Immature natural killer cell (primary cell): Measurements from ENCODE around the gene NEK8. TPM values are rescaled to one million over a fixed set of nuclear protein-coding genes. Genes with fewer than 3 reads are reported as not detected.

Experiments used
- DNase-seq, 3 donors: peaks; one replicate each; pipeline ENCODE4 v3.0.0; 2022; ENCODE audit warnings: mixed read lengths in 1 of 3
- H3K27ac Mint-ChIP-seq, 6 donors: one replicate each; pipeline ENCODE4 v1.8.0; 2020; ENCODE audit warnings: mixed read lengths in 6 of 6, mild to moderate bottlenecking in 5 of 6, inconsistent platforms in 4 of 6, moderate library complexity in 3 of 6
- H3K27me3 Mint-ChIP-seq, 3 donors: one replicate each; pipeline ENCODE4 v1.8.0; 2020 to 2021; ENCODE audit warnings: low read depth in 3 of 3, mild to moderate bottlenecking in 3 of 3, mixed read lengths in 3 of 3, moderate library complexity in 3 of 3, inconsistent platforms in 1 of 3
- H3K36me3 Mint-ChIP-seq, 3 donors: one replicate each; pipeline ENCODE4 v1.8.0; 2020; ENCODE audit warnings: mixed read lengths in 3 of 3, inconsistent platforms in 2 of 3, mild to moderate bottlenecking in 2 of 3
- H3K4me1 Mint-ChIP-seq, 2 donors: one replicate each; pipeline ENCODE4 v1.8.0; 2020; ENCODE audit warnings: inconsistent platforms in 2 of 2, mild to moderate bottlenecking in 2 of 2, mixed read lengths in 2 of 2, moderate library complexity in 1 of 2
- H3K4me3 Mint-ChIP-seq, 5 donors: one replicate each; pipeline ENCODE4 v1.8.0; 2020; ENCODE audit warnings: mild to moderate bottlenecking in 5 of 5, mixed read lengths in 5 of 5, inconsistent platforms in 3 of 5, moderate library complexity in 3 of 5
- H3K9me3 Mint-ChIP-seq, 6 donors: one replicate each; pipeline ENCODE4 v1.8.0; 2020; ENCODE audit warnings: mild to moderate bottlenecking in 6 of 6, mixed read lengths in 6 of 6, inconsistent platforms in 4 of 6, moderate library complexity in 3 of 6
- polyA plus RNA-seq, 3 donors: library from polyadenylated mRNA; unstranded; fragments of 300-500 nt; fragmentation: Illumina TruSeq; gene quantifications; one replicate each; pipeline ENCODE4 v1.2.3, GENCODE V29; 2021

Gene NEK8
- polyA plus RNA-seq: 1 to 10 TPM; 1.7 to 4.2 (median 3.6) TPM

GRCh38 chr17:28728364-28729200, at the start of gene NEK8:
Gene NEK8 (plus strand): TSS chr17:28728788. CDS start chr17:28728814, 26 bp downstream.
- peak; percentile 96 to 97 (median 97) for DNase-seq
- H3K27ac Mint-ChIP-seq: peak within 1 kb of the TSS; percentile 93 to 98 (median 97)
- H3K36me3 Mint-ChIP-seq: peaks cover 4 to 14% (median 8%) of the 10 kb centered on the region in 3 donors
- H3K9me3 Mint-ChIP-seq: no peaks in the 10 kb centered on the region
- peaks cover 38 to 46% of the 10 kb centered on the region in 2 donors for H3K4me1 Mint-ChIP-seq
- H3K4me3 Mint-ChIP-seq: peak within 1 kb of the TSS; percentile 93 to 98 (median 94)
- peaks cover 7 to 10% (median 10%) of the 10 kb centered on the region in 3 donors for H3K27me3 Mint-ChIP-seq

- no peaks in the 10 kb centered on the region for H3K27me3 Mint-ChIP-seq
- no peaks in the 10 kb centered on the region for H3K4me1 Mint-ChIP-seq
- no peak for DNase-seq
- peaks cover 19 to 59% (median 30%) of the 10 kb centered on the region in 3 donors for H3K36me3 Mint-ChIP-seq
- no peak overlapping the region for H3K27ac Mint-ChIP-seq
- H3K4me3 Mint-ChIP-seq: no peak overlapping the region
- H3K9me3 Mint-ChIP-seq: no peaks in the 10 kb centered on the region
Measured at GRCh38 chr17:28682655-28683054, 45.9 kb upstream of the NEK8 start.

- H3K27me3 Mint-ChIP-seq: no peaks in the 10 kb centered on the region
- H3K27ac Mint-ChIP-seq: no peak overlapping the region
- H3K4me3 Mint-ChIP-seq: no peak overlapping the region
- no peaks in the 10 kb centered on the region for H3K4me1 Mint-ChIP-seq
- H3K9me3 Mint-ChIP-seq: no peaks in the 10 kb centered on the region
- DNase-seq: no peak
- H3K36me3 Mint-ChIP-seq: peaks cover 36 to 69% (median 41%) of the 10 kb centered on the region in 3 donors
Measured at GRCh38 chr17:28684963-28685362, 43.6 kb upstream of the NEK8 start.

- no peaks in the 10 kb centered on the region for H3K27me3 Mint-ChIP-seq
- H3K27ac Mint-ChIP-seq: peak overlapping the region in 1 of 6 donors; percentile 64
- H3K9me3 Mint-ChIP-seq: no peaks in the 10 kb centered on the region
- DNase-seq: no peak
- no peak overlapping the region for H3K4me3 Mint-ChIP-seq
- no peaks in the 10 kb centered on the region for H3K4me1 Mint-ChIP-seq
- H3K36me3 Mint-ChIP-seq: peaks cover 39 to 73% (median 44%) of the 10 kb centered on the region in 3 donors
Measured at GRCh38 chr17:28685366-28685765, 43.2 kb upstream of the NEK8 start.

- Mint-ChIP-seq H3K27me3 (no peaks in the 10 kb centered on the region), H3K4me1 (no peaks in the 10 kb centered on the region), H3K4me3 (no peak overlapping the region), H3K27ac (peak overlapping the region in 1 of 6 donors; percentile 24), H3K36me3 (peaks cover 39 to 73% (median 44%) of the 10 kb centered on the region in 3 donors), H3K9me3 (no peaks in the 10 kb centered on the region)
- DNase-seq: no peak
Measured at GRCh38 chr17:28686296-28686695, 42.3 kb upstream of the NEK8 start.

GRCh38 chr17:28688481-28688880, 40.1 kb upstream of the NEK8 start:
- no peaks in the 10 kb centered on the region for H3K27me3 Mint-ChIP-seq
- no peaks in the 10 kb centered on the region for H3K9me3 Mint-ChIP-seq
- H3K4me3 Mint-ChIP-seq: no peak overlapping the region
- DNase-seq: no peak
- H3K4me1 Mint-ChIP-seq: no peaks in the 10 kb centered on the region
- peak overlapping the region in 1 of 6 donors; percentile 13 for H3K27ac Mint-ChIP-seq
- peaks cover 38 to 60% (median 40%) of the 10 kb centered on the region in 3 donors for H3K36me3 Mint-ChIP-seq

- H3K27me3 Mint-ChIP-seq: no peaks in the 10 kb centered on the region
- H3K4me1 Mint-ChIP-seq: no peaks in the 10 kb centered on the region
- peaks cover 40 to 62% (median 42%) of the 10 kb centered on the region in 3 donors for H3K36me3 Mint-ChIP-seq
- no peak overlapping the region for H3K4me3 Mint-ChIP-seq
- H3K9me3 Mint-ChIP-seq: no peaks in the 10 kb centered on the region
- no peak overlapping the region for H3K27ac Mint-ChIP-seq
- no peak for DNase-seq
Measured at GRCh38 chr17:28689011-28689410, 39.6 kb upstream of the NEK8 start.

GRCh38 chr17:28693869-28694268, 34.7 kb upstream of the NEK8 start:
- no peaks in the 10 kb centered on the region for H3K9me3 Mint-ChIP-seq
- H3K4me3 Mint-ChIP-seq: no peak overlapping the region
- H3K27ac Mint-ChIP-seq: no peak overlapping the region

GRCh38 chr17:28698253-28698941, 30.2 kb upstream of the NEK8 start:
- Mint-ChIP-seq H3K4me1 (no peaks in the 10 kb centered on the region), H3K9me3 (no peaks in the 10 kb centered on the region), H3K36me3 (peaks cover 15 to 68% (median 42%) of the 10 kb centered on the region in 3 donors), H3K4me3 (no peak overlapping the region), H3K27ac (peak overlapping the region in 1 of 6 donors; percentile 3), H3K27me3 (peaks cover 0 to 3% (median 1%) of the 10 kb centered on the region in 3 donors)
- no peak for DNase-seq

More at GRCh38 chr17:28693869-28694268, 34.7 kb upstream of the NEK8 start:
- no peaks in the 10 kb centered on the region for H3K4me1 Mint-ChIP-seq
- no peak for DNase-seq
- H3K27me3 Mint-ChIP-seq: peaks cover 0 to 3% (median 1%) of the 10 kb centered on the region in 3 donors
- H3K36me3 Mint-ChIP-seq: peaks cover 21 to 62% (median 39%) of the 10 kb centered on the region in 3 donors

- no peaks in the 10 kb centered on the region for H3K4me1 Mint-ChIP-seq
- H3K27ac Mint-ChIP-seq: no peak overlapping the region
- H3K9me3 Mint-ChIP-seq: no peaks in the 10 kb centered on the region
- no peak for DNase-seq
- no peak overlapping the region for H3K4me3 Mint-ChIP-seq
- H3K36me3 Mint-ChIP-seq: peaks cover 4 to 55% (median 26%) of the 10 kb centered on the region in 3 donors
- peaks cover 0 to 3% (median 1%) of the 10 kb centered on the region in 3 donors for H3K27me3 Mint-ChIP-seq
Measured at GRCh38 chr17:28700278-28700677, 28.3 kb upstream of the NEK8 start.

GRCh38 chr17:28700830-28701492, 27.6 kb upstream of the NEK8 start:
- Mint-ChIP-seq H3K9me3 (no peaks in the 10 kb centered on the region), H3K4me3 (no peak overlapping the region), H3K36me3 (peaks cover 4 to 50% (median 25%) of the 10 kb centered on the region in 3 donors), H3K4me1 (no peaks in the 10 kb centered on the region), H3K27me3 (peaks cover 0 to 3% (median 1%) of the 10 kb centered on the region in 3 donors), H3K27ac (peak overlapping the region in 1 of 6 donors; percentile 53)
- no peak for DNase-seq

- Mint-ChIP-seq H3K36me3 (peaks cover 4 to 42% (median 20%) of the 10 kb centered on the region in 3 donors), H3K27me3 (peaks cover 0 to 3% (median 1%) of the 10 kb centered on the region in 3 donors), H3K4me3 (no peak overlapping the region), H3K4me1 (no peaks in the 10 kb centered on the region), H3K27ac (peak overlapping the region in 3 of 6 donors; percentile 2 to 33 (median 18)), H3K9me3 (no peaks in the 10 kb centered on the region)
- DNase-seq: no peak
Measured at GRCh38 chr17:28702026-28702751, 26.4 kb upstream of the NEK8 start.

GRCh38 chr17:28702752-28703150, 25.8 kb upstream of the NEK8 start:
- H3K4me3 Mint-ChIP-seq: no peak overlapping the region
- no peaks in the 10 kb centered on the region for H3K9me3 Mint-ChIP-seq
- H3K27ac Mint-ChIP-seq: peak overlapping the region in 1 of 6 donors; percentile 74
- no peak for DNase-seq
- peaks cover 7 to 39% (median 20%) of the 10 kb centered on the region in 3 donors for H3K36me3 Mint-ChIP-seq
- no peaks in the 10 kb centered on the region for H3K4me1 Mint-ChIP-seq
- peaks cover 0 to 3% (median 1%) of the 10 kb centered on the region in 3 donors for H3K27me3 Mint-ChIP-seq
